Endometrial microvascular endothelial cells (primary cell): Measurements from ENCODE around the gene ANAPC4. TPM values are rescaled to one million over a fixed set of nuclear protein-coding genes. Genes with fewer than 3 reads are reported as not detected.
"Not testable (repeated sequence)": the region's sequence is repeated elsewhere in the genome, so short reads cannot be mapped to it uniquely, and the experiment has no call there.

Source experiments
- in situ Hi-C: cut with HindIII; loops from 2 replicates; pipeline ENCODE4 v1.10.0; 2017; ENCODE audit warnings: low sequenced_read_pairs, low pct_unique_long_range_greater_than_20kb; ENCODE audit errors: inconsistent ontology term
- total RNA-seq: library from RNA; depleted of rRNA; stranded (reverse); fragments of >200 nt; gene quantifications from one replicate; pipeline ENCODE4 v1.2.3, GENCODE V29; 2015; ENCODE audit errors: inconsistent ontology term

Gene ANAPC4
- total RNA-seq, 1 donor from 2014 or later = 33.5 TPM

DNA sequence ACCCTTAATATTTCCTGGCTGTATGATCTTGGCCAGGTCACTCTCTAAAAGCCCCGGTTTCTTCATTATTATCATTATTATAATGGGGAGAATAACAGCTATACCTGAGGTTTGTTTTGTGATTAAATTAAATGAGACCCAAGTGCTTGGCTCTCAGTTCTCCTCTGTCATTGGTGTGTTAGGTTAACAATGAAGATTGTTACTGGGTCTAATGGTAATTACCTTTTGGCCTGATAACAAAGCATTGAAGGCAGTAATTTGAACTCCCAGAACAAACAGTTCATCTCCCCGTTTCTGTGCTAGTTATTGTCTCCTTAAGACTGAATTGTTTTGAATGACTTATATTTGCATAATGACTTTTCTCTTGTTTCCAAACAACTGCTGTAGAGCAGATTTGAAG lies 6.8 kb upstream of the ANAPC4 start:
- in situ Hi-C loops = no loop called here

DNA sequence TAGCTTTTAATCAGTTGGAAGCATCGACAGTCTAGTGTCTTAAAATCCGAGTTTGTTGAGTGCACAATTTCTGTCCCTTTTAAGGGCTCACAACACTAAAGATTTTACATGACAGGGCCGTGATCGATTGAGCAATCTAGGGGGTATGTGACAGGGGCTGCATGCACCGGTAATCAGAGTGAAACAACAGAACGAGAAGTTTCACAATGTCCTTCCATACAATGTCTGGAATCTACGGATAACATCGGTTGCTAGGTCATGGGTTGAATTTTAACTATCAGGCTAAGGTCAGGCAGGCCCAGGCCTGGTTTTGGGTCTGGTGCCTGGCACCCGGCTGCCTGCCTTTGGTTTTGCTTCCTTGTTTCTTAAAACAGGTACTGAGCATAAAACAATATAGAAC lies 4.5 kb upstream of the ANAPC4 start:
- in situ Hi-C loops = not testable (repeated sequence)

DNA sequence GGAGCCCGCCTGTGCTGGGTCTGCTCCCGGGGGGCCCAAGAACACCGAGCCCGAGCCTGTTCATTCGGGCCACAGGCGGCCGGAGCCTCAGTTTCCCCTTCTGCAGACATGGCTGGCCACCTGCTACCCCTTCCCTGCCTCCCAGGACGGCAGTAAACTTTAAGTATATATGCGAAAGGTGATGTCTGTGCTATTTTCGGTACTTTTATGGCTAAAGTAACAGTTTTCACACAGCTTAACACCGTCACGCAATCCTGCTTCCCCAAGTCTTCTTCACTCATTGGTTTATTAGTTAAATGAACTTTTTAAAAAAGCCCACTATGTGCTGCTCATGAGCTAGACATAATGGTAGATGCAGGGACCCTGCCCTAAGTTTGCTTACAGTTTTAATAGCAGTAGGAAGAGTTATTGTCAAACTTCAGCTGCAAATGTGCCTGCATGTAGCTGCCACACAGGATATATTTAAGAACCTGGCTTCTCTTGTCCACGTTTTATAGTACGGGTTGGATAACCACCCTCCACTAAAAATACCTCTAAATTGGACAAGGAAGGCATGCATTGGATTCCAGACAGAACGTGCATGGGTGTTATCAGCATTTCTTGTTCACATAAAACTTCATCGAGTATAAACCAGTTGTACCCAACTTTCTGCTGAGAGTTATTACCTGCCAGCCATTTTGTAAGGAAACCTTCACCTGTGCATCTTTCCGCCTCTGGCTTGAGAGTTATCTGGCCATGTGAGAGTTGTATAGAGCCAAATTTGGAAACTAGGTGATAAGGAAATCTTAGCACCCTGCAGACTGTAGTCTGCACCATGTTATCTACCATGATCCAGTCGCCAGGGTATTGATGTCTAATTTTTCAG lies 741 bp downstream of the ANAPC4 start:
- in situ Hi-C loops = no loop called here

DNA sequence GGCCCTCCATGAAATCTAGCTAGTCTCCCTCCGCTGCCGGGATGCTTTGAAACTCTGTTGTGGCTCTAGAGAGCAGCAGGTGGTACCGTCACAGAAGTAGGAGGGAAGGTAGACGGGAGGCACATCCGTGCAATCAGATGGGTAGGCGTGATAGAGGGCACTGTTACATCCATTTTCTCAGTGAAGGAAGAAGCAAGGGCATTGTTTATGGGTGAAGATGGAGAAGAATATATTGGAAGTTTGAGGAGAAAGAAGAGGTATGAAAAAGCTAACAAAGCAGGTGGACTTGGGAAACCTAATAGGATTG lies 1.3 kb downstream of the ANAPC4 start:
- in situ Hi-C loops = no loop called here

DNA sequence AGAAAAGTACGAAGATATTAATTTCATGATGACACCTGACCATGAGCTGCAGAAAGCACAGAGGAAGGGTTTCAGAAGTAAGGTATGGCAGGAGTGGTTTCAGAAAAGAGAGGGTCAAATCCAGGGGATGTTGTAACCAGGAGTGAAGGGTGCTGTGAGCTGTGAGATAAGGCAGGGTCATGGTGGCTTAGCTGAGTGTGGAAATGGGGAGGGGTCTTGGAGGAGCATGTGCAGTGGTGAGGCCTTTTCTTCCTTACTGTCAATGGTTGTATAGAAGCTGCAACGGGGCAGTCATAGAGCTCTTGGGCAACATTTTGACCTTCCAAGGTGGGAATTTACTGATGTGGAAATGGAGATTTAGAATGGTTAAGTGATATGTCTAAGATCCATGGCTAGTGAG lies 2.5 kb downstream of the ANAPC4 start:
- in situ Hi-C loops = no loop called here

DNA sequence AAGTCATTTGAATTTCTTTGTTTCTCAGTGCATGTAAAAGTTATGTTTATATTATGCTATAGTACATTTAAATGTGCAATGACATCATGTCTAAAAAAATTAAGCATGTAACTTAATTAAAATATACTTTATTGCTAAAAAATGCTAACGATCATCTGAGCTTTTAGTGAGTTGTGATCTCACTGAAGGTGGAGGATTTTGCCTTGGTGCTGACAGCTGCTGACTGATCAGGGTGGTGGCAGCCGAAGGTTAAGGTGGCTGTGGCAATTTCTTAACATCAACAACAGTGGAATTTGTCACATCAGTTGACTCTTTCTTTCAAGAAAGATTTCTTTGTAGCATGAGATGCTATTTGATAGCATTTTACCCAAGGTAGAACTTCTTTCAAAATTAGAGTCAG lies 6.6 kb downstream of the ANAPC4 start:
- in situ Hi-C loops = no loop called here

DNA sequence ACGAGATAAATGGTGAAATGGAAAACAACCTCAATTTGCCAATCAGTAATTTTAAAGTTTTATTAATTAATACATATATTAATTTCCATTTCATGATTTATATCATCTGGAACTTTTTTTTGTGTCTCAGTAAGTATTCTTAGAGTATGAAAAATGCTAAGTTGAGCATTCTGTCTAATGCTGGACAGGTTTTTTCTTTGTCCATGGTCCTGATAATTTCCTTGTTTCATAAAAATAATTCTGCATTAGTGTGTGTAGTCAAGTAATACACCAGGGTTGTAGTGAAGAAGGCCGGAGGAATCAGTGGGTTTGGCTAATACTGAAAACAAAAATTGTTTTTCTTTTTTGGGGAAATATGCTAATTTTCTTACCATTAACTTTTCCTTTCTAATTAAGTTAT lies 9.9 kb downstream of the ANAPC4 start:
- in situ Hi-C loops = no loop called here

DNA sequence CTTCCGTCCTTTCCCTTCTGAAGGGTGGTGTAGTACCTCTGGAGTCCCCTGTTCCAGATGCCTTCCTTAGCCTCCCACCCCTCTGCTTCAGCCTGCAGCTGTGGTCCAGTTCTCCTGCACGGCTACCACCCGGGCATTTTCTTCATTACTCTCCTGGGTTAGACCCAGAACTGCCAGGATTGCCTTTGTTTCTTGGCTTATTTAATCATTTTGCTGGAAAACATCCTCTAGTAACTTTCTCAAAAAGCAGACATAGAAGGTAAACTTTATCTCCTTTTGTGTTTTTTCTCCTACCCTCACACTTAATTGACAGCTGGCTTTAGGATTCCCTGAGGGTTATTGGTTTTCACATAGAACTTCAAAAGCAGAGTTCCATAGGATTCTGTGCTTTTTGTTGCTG lies 20.2 kb downstream of the ANAPC4 start:
- in situ Hi-C loops = no loop called here

DNA sequence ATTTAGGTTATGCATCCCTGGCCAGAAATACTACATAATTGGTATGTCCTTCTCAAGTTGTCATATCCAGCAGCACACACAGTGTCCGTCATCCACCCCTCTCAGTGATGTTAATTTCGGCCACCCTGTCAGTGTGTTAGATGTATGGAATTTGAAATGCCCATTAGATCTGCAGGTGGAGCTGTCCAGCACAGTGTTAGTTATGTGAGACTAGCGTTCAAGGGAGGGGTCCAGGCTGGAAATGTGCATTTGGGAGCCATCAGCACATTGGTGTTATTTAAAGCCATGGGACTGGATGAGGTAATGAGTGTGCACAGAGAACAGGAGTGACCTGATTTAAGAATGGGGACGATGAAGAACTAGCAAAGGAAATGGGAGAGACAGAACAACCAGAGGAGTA lies 22.4 kb downstream of the ANAPC4 start:
- in situ Hi-C loops = no loop called here

DNA sequence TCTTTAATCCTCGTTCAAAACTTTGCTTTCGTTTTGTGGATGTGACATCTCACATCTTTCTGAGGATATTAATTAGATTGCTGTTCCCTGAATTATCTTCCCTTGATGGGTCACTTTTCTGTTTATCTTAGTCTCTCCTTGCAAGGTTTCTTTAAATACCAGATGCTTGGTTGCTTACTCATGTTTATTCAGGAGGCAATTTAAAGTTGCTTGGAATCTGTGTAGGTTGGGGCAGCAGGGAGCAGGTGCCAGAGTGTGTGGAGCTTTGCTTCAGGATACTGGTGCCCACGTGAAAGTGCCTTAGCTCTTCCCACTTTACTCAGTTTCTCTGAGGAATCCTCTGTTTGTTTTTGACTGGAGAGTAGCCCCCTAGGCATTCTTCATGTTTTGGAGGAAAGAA lies 24.0 kb downstream of the ANAPC4 start:
- in situ Hi-C loops = no loop called here

DNA sequence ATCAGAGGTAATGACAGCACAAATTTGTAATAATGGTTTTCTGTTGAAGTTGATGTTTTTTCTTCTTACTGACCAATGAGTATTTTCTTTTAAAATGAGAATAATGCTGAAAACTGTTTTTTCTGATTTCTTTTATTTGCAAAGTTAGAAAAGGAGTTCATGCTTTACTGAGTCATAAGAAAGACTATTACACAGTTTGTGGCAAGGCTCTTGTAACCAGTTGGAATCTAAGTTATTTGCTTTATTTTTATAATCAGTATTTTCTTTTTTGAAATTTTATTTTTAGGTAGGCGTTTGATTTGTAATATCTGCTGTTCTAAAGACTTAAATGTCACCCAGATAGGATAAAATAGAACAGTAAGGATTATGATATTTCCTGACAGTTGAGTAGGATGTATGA lies 25.5 kb downstream of the ANAPC4 start:
- in situ Hi-C loops = no loop called here

DNA sequence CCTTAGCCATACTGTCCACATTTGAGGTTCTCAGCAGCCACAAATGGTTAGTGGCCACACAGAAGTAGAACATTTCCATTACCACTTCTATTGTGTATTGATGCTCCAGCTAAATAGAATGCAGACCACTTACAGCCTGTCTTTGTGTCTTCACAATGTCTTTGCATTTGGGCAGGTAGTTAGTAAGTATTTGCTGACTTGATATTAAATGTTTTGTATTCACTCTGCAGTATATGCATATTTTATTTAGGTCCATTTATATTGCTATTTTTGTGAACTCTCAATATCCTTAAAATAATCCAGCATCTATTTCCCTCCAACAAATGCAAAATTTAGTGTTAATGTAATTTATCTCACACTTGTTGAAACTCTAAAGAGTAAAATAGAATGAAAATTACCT lies 26.6 kb downstream of the ANAPC4 start:
- in situ Hi-C loops = no loop called here

DNA sequence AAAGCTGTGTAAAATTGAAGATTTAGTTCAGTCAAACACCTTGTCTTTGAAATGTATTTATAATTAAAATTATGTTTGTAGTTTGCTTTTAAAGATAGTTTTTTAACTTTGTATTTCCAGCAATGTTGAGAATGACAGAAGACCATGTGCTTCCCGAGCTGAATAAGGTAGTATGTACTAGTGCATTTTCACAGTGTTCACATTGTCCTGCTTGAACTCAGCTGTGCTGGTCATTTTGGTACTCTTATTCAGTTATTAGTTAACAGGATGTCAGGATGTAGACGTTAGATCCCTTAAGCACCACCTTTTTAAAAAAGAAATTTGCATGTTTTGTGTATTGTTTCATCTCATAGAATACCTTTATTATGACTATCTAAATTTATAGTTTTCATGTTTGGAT lies 28.4 kb downstream of the ANAPC4 start:
- in situ Hi-C loops = no loop called here

DNA sequence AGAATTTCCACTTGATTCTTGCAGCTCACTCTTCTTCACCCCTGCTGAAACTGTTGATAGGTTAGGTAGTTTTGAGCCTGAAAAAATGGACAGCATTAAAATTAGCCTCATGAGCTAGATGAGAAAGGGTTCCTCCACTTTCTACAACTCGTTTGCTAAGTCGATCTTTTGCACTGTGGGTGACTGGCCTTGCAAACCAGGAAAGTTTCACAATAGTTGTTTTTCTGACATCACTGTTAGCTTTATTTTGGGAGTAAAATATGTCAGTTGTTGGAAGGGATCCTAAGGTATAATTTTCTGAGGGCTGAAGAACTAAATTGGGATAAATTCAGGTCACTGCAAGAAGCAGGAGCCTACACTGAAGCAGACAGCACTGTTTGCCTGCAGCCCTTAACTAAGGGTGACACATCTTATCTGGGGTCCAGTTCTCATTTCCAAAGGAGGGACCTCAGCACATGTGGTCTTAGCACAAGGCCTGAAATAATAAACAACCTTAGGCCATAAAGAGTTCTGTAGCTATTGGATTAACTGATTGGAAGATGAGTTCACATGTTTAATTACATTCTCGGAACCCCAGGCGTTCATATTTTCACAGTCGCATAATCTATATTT lies 29.1 kb downstream of the ANAPC4 start:
- in situ Hi-C loops = no loop called here

DNA sequence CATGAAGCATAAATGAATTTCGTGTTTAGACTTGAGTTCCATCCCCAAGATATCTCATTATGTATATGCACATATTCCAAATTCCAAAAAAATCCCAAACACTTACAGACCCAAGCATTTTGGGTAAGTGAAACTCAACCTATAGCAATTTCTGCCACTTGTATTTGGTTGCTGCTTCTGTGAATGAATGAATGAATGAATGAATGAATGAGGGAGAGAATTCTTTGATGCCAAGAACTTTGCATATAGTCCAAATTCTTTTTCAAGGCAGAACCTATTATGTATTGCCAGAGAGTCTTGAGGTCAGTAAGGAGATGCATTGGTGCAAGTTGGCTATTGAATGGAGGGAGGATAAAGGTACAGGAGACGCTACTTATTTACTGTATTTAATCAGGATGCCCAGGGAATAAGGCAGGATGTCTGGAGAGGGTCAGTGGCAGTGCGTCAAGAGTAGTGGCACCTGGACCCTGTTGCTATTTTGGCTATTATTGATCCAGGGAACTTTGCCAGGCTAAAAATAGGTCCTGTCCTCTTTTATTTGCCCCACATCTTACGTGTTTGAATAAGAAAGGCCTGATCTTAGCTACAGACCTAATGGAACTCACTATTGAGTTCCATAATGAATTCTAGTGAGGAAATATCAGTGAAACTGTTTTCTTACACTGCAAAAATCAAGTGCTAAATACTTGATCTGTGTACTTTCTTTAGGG lies 33.9 kb downstream of the ANAPC4 start:
- in situ Hi-C loops = no loop called here

DNA sequence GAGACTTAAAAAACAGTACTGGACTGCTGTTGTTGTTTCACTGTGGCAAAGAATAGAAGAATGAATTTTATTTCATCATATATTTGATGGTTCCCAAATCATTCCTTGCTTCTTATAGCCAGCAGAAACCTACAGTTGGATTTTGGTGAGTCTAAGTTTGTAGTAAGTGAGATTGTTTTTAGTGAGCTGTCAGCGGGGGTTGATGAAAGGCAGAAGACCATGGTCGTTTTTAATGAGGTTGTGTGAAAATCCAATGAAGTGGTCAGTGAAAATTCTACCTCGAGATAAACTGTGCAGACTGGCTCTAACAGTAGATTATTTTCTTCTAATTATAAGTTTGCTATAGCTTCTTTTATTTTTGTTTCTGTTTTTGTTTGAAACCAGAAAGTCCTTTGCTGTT lies 36.2 kb downstream of the ANAPC4 start:
- in situ Hi-C loops = no loop called here

DNA sequence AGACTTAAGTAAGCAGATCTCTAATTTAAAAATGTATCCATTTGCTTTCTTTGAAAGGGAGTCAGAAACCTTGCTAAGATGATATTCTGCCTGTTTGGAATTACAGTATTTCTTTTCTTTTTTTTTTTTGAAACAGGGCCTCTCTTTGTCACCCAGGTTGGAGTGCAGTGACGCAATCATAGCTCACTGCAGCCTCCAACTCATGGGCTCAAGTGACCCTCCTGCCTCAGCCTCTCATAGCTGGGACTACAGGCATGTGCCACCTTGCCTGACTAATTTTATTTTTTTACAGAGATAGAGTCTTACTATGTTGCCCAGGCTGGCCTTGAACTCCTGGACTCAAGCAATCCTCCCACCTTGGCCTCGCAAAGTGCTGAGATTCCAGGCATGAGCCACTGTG lies 40.0 kb downstream of the ANAPC4 start:
- in situ Hi-C loops = no loop called here

DNA sequence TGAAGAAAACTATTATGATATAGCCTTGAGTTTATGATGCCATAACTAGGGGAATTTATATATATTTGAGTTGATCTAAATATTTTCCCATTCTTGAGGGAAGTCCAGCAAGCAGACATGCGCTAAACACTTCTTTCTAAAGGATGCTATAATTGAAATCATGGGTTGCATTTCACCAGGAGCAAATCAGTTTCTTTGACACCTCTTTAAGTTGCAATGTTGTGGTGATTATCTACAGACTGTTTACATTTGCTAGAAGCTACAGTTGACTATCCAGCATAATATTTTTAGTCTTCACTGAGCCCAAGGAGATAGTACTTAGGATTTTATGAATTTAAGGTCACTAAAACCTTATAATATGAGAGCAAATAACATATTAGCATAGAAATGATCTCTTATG lies 43.9 kb downstream of the ANAPC4 start:
- in situ Hi-C loops = no loop called here

DNA sequence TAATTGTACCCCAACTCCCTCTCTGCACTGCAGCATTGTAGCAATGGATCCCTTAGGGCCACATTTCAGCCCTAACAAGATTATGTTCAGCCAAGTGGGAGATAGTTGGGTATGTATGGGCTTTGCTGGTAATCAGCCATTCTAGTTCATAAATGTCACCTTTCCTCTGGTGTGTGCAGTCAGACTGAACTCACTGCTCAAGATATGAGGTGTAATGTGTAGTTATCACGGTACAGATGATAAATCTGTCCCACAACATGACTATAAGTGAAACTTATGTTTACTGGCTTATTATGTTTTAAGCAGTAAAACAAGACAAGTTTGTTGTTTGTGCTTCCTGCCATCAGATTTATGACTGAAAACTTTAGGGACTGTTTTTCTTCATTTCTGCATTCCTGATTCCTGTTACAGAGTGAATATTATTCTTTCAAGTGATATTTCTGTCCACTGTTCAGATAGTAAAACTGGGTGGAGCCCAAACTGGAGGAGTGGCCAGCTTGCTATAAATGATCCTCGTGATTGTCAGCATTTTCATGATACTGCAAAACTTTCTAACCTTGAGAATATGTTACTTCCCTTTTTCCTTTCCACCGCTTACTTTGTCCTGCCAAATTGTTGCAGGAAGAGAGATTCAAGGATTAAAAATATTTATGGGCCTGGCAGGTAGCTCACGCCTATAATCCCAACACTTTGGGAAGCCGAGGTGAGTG lies 44.9 kb downstream of the ANAPC4 start:
- in situ Hi-C loops = no loop called here

DNA sequence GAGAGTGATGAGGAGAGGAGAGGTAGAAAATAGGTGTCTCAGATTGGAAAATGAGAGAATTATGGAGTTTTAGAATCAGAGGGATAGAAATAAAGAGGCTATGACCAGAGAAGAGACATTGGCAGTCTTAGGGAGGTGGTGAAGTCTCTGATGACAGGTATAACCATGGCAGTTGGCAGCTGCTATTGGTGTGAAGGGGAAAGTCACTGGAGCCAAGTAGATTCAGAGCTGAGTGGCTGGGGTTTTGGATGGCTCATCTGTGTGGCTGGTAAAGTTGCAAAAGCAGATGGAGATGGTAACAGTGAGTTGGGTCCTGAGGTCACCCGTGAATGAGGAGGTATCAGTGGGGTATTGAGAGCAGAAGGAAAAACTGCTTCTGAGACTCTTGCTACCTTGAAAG lies 46.5 kb downstream of the ANAPC4 start:
- in situ Hi-C loops = no loop called here
